ENCODE measurements around the gene ITLN2.

DNA sequence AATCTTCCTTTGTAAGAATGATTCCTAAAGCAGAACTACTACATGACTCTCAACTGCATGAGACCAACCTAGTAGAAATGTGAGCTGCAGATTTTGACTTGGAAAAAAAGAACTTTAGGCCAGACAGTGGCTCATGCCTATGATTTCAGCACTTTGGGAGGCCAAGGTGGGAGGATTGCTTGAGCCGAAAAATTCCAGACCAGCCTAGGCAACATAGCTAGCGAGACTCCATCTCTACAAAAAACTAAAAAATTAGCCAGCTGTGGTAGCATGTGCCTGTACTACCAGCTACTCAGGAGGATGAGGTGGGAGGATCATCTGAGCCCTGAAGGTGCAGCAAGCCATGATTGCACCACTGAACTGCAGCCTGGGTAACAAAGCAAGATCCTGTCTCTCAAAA, 24.7 kb upstream of the ITLN2 start:
- TF ChIP-seq CHD2 (IDR thresholded peaks at IDR 0.05; ENCODE audit: low read length, partially characterized antibody): no peak
- TF ChIP-seq, protein P1, sequence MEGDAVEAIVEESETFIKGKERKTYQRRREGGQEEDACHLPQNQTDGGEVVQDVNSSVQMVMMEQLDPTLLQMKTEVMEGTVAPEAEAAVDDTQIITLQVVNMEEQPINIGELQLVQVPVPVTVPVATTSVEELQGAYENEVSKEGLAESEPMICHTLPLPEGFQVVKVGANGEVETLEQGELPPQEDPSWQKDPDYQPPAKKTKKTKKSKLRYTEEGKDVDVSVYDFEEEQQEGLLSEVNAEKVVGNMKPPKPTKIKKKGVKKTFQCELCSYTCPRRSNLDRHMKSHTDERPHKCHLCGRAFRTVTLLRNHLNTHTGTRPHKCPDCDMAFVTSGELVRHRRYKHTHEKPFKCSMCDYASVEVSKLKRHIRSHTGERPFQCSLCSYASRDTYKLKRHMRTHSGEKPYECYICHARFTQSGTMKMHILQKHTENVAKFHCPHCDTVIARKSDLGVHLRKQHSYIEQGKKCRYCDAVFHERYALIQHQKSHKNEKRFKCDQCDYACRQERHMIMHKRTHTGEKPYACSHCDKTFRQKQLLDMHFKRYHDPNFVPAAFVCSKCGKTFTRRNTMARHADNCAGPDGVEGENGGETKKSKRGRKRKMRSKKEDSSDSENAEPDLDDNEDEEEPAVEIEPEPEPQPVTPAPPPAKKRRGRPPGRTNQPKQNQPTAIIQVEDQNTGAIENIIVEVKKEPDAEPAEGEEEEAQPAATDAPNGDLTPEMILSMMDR (IDR thresholded peaks at IDR 0.05): no peak
- TF ChIP-seq RFX5 (IDR thresholded peaks at IDR 0.05): no peak
- TF ChIP-seq KDM1A (IDR thresholded peaks at IDR 0.05; ENCODE audit: low read depth): no peak
- no peak for TF ChIP-seq BHLHE40 (IDR thresholded peaks at IDR 0.05; ENCODE audit: low read depth, low read length)
- no peak for TF ChIP-seq FOXS1 (CRISPR knock-in tag; IDR thresholded peaks at IDR 0.05)
- no peak for TF ChIP-seq MAFK (IDR thresholded peaks at IDR 0.05; ENCODE audit: partially characterized antibody)
- TF ChIP-seq NFE2L2 (conservative IDR thresholded peaks at IDR 0.05; ENCODE audit: low read length): no peak
- TF ChIP-seq HOXA7 (CRISPR knock-in tag; IDR thresholded peaks at IDR 0.05): no peak
- TF ChIP-seq, protein P2, sequence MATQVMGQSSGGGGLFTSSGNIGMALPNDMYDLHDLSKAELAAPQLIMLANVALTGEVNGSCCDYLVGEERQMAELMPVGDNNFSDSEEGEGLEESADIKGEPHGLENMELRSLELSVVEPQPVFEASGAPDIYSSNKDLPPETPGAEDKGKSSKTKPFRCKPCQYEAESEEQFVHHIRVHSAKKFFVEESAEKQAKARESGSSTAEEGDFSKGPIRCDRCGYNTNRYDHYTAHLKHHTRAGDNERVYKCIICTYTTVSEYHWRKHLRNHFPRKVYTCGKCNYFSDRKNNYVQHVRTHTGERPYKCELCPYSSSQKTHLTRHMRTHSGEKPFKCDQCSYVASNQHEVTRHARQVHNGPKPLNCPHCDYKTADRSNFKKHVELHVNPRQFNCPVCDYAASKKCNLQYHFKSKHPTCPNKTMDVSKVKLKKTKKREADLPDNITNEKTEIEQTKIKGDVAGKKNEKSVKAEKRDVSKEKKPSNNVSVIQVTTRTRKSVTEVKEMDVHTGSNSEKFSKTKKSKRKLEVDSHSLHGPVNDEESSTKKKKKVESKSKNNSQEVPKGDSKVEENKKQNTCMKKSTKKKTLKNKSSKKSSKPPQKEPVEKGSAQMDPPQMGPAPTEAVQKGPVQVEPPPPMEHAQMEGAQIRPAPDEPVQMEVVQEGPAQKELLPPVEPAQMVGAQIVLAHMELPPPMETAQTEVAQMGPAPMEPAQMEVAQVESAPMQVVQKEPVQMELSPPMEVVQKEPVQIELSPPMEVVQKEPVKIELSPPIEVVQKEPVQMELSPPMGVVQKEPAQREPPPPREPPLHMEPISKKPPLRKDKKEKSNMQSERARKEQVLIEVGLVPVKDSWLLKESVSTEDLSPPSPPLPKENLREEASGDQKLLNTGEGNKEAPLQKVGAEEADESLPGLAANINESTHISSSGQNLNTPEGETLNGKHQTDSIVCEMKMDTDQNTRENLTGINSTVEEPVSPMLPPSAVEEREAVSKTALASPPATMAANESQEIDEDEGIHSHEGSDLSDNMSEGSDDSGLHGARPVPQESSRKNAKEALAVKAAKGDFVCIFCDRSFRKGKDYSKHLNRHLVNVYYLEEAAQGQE (IDR thresholded peaks at IDR 0.05): no peak
- TF ChIP-seq RAD21 (conservative IDR thresholded peaks at IDR 0.05 in 1 of 2, IDR thresholded peaks at IDR 0.05 in 1 of 2): no peak
- TF ChIP-seq CEBPB (IDR thresholded peaks at IDR 0.05): no peak
- TF ChIP-seq SMC3 (IDR thresholded peaks at IDR 0.05): no peak
- TF ChIP-seq, protein P3, sequence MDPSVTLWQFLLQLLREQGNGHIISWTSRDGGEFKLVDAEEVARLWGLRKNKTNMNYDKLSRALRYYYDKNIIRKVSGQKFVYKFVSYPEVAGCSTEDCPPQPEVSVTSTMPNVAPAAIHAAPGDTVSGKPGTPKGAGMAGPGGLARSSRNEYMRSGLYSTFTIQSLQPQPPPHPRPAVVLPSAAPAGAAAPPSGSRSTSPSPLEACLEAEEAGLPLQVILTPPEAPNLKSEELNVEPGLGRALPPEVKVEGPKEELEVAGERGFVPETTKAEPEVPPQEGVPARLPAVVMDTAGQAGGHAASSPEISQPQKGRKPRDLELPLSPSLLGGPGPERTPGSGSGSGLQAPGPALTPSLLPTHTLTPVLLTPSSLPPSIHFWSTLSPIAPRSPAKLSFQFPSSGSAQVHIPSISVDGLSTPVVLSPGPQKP (IDR thresholded peaks at IDR 0.05; ENCODE audit: low read depth, low read length): no peak
